ENCODE measurements around the gene PRDX3.
"Not testable (repeated sequence)": the region's sequence is repeated elsewhere in the genome, so short reads cannot be mapped to it uniquely, and the experiment has no call there.

Gene PRDX3

DNA sequence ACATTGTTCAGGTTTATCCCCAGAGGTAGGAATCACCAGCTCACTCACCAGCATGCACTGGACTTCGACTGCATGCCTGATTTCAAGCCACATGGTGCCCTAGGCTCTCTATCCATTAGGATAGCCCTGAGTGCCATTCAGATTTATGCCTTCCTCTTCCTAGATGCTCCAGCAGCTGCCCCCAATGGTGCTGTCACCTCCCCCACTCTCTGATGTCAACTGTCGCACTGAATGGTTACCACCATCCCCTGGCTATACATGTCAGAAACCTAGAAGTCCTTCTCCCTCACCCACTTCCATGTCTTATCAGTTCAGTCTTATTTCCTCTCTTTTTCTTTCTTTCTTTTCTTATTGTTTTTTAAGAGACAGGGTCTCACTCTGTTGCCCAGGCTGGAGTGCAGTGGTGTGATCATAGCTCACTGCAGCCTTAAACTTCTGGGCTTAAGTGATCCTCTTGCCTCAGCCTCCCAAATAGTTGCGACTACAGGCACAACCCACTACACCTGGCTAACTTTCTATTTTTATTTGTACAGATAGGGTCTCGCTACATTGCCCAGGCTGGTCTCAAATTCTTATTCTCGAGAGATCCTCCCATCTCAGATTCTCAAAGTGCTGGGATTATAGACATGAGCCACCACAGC is 16.0 kb downstream of the PRDX3 start:
- TF ChIP-seq, protein P1, sequence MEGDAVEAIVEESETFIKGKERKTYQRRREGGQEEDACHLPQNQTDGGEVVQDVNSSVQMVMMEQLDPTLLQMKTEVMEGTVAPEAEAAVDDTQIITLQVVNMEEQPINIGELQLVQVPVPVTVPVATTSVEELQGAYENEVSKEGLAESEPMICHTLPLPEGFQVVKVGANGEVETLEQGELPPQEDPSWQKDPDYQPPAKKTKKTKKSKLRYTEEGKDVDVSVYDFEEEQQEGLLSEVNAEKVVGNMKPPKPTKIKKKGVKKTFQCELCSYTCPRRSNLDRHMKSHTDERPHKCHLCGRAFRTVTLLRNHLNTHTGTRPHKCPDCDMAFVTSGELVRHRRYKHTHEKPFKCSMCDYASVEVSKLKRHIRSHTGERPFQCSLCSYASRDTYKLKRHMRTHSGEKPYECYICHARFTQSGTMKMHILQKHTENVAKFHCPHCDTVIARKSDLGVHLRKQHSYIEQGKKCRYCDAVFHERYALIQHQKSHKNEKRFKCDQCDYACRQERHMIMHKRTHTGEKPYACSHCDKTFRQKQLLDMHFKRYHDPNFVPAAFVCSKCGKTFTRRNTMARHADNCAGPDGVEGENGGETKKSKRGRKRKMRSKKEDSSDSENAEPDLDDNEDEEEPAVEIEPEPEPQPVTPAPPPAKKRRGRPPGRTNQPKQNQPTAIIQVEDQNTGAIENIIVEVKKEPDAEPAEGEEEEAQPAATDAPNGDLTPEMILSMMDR (IDR thresholded peaks at IDR 0.05; ENCODE audit: low read depth, low read length), result no peak
- DNase-seq (ENCODE audit: extremely low read depth, low read depth), result no peak

DNA sequence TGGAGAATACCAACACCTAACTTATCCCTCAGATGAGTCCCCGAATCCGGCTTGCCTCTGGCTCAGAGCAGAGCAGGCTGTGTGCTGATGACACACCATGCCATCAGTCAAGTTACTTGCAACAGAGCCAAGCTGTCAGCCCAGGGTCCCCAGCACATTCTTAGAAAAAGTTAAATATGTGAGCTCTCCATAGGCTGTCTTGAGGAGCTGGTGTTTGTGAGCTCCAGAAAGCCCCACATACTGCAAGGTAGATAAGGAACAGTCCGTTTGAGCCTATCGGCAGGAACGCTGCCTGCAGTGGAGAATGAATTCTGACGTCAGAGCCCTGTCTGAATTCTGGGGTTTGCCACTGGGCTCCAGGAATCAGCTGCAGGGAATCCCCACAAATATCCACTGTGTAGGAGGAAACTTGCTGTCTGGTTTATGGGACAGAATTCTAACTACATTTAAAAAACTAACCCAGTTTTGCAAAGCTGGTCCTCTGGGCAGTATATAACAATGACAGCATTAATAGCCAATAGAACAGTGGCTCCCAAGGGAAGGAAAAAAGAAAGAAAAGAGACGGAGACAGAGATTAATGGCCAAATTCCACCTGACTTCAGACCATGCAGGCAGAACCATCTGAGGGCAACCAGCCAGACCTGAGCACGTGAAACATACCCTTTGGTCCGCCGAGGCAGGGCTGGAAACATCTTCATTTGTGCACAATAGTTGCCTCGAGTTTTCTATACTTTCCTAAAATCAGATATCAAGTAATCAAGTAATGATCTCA is 16.7 kb downstream of the PRDX3 start:
- TF ChIP-seq, protein P1 (IDR thresholded peaks at IDR 0.05; ENCODE audit: low read depth, low read length), result no peak
- DNase-seq (ENCODE audit: extremely low read depth, low read depth), result no peak

DNA sequence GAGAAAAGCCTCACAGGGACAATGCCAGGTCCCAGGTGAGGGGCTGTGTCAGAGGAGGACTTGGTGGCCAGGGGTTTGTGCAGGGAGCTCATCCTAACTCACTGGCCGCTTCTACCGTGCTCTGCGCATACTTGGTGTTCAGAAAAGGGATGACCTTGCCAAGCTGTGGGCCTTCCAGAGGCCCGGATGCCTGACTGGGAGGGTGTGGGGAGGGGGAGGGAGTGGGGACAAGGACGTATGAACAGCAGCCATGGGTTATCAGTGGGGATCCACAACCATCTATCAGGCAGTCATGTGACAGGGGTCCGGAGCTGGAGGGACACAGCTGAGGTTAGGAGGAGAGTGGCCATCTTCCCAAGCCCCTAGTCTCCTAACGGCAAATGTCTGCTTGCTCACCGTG is 19.3 kb downstream of the PRDX3 start:
- DNase-seq (ENCODE audit: extremely low read depth, low read depth), result no peak
- TF ChIP-seq, protein P1 (IDR thresholded peaks at IDR 0.05; ENCODE audit: low read depth, low read length), result no peak

DNA sequence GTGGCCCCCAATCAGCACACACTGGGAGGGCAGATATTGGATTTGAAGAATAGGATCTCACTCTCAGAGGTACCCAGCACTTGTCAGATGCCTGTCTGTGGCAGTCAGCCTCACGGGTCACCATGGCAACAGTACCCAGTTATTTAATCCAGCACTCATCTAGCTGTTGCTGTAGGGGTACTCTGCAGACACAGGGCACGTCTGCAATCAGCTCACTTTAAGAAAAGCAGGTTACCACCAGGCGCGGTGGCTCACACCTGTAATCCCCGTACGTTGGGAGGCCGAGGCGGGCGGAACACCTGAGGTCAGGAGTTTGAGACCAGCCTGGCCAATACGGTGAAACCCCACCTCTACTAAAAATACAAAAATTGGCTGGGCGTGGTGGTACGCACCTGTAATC is 25.0 kb downstream of the PRDX3 start:
- DNase-seq (ENCODE audit: extremely low read depth, low read depth), result no peak

DNA sequence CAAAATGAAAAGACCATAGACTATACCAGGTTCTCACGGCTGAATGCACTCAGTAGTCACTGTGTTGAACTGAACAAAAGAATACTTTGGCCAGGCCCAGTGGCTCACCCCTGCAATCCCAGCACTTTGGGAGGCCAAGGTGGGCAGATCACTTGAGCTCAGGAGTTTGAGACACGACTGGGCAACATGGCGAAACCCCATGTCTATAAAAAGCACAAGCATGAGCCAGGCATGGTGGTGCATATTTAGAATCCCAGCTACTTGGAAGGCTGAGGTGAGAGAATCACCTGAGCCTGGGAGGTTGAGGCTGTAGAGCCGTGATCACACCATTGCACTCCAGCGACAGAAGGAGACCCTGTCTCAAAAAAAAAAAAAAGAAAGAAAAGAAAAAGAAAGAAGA is 25.6 kb downstream of the PRDX3 start:
- TF ChIP-seq, protein P1 (IDR thresholded peaks at IDR 0.05; ENCODE audit: low read depth, low read length), result no peak
- no peak for DNase-seq (ENCODE audit: extremely low read depth, low read depth)

More for the DNA sequence above, 25.0 kb downstream of the PRDX3 start:
- TF ChIP-seq, protein P1 (IDR thresholded peaks at IDR 0.05; ENCODE audit: low read depth, low read length), result no peak

DNA sequence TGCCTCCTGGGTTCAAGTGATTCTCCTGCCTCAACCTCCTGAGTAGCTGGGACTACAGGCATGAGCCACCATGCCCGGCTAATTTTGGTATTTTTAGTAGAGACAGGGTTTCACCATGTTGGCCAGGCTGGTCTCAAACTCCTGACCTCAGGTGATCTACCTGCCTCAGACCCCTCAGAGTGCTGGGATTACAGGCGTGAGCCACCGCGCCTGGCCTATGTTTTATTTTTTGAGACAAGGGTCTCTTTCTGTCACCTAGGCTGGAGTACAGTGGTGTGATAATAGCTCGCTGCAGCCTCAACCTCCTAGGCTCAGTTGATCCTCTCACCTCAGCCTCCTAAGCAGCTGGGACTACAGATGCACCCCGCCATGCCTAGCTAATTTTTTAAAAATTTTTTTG is 27.0 kb downstream of the PRDX3 start:
- DNase-seq (ENCODE audit: extremely low read depth, low read depth), result not testable (repeated sequence)

DNA sequence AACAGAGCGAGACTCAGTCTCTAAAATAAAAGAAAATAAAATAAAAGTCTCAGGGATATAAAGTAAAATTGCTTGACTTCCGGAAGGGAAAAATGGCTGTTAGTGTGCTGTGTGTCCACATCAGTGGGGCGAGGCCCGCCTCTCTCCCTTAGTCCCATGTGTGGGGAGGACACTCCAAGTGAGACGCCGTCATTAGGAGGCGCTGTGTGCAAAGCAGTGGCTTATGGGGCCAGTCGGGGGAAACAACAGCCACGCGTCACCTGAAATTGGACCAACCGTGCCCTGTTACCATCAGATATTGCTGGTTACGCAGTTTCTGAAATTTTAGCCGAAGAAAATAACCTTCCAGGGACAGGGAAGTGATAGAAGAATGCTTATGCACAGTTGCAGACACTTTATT is 28.9 kb downstream of the PRDX3 start:
- no peak for DNase-seq (ENCODE audit: extremely low read depth, low read depth)
- TF ChIP-seq, protein P1 (IDR thresholded peaks at IDR 0.05; ENCODE audit: low read depth, low read length), result no peak
